Activated gamma-delta T cell treated with Interleukin-2 at 50 U/mL for 16 hours (primary cell): ENCODE data around the gene ARPP19.
A peak's percentile ranks its signal among the peaks of the same experiment; 100 is the strongest.
"Not testable (repeated sequence)": the region's sequence is repeated elsewhere in the genome, so short reads cannot be mapped to it uniquely, and the experiment has no call there.

Experiments used
- DNase-seq: peaks from one replicate; pipeline ENCODE4 v3.0.0-alpha.2; 2020

ARPP19 gene, protein sequence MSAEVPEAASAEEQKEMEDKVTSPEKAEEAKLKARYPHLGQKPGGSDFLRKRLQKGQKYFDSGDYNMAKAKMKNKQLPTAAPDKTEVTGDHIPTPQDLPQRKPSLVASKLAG

GRCh38 chr15:52568601-52569585 lies at the start of gene ARPP19:
TSS of gene ARPP19 (minus strand) at chr15:52569030. CDS start at chr15:52568892, 138 bp downstream.
- peak; percentile 73 for DNase-seq

- DNase-seq, result no peak
Observed at GRCh38 chr15:52617026-52617425, 48.2 kb upstream of the ARPP19 start.

DNA sequence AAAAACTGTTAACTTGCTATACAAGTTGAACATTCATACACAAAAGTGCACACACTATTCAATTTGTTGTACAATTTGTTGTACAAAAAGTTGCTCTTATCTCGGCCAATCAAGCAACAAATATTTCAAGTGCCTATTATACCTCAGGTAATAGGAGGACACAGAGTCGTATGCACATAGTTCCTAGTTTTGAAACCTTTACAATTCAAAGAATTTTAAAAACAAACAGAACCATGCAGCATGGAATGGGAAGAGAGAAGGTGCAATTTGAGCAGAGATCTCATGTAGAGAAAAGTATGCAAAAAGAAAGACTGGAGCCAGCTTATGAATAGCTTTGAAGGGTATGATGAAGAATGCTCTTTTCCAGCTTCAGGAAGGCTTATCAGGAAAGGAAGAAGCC lies 46.5 kb upstream of the ARPP19 start:
- no peak for DNase-seq

GRCh38 chr15:52609593-52609992 lies 40.8 kb upstream of the ARPP19 start:
- DNase-seq, result no peak

DNA sequence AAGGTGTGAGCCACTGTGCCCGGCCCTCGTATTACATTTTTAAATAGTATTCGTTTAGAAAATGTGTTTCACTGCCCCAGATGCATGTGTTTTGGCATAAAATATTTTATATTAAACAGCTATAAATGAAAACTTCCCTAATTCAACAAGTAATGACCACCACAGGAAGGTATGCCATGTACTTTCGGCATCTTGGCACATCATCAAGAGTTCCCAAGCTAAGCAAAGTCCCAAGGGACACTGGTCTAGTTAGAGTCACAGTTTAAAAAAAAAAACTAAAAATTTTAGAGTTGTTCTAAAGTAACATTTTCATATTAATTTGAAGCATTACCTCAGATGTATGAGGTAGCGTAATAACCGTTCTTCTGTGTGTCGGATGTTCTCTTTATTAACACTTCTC lies 15.6 kb upstream of the ARPP19 start:
- no peak for DNase-seq

DNA sequence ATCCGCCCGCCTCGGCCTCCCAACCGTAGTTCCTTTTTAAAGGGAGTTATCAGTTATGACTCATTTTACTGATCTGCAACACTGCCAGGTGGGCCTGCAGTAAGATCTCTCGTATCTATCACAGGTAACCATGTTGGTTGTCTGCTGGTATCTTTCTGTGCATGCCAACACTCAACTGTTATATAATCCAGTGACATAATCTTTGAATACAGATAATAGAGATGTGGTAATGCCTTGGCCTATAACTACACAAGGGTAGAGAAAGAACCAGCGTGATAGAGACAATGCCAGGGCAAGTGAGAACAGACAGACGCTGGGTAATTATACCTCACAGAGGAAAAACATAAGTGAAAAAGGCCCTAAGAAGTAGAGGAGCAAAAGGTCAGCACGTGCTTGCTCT lies 11.0 kb upstream of the ARPP19 start:
- DNase-seq, result no peak

DNA sequence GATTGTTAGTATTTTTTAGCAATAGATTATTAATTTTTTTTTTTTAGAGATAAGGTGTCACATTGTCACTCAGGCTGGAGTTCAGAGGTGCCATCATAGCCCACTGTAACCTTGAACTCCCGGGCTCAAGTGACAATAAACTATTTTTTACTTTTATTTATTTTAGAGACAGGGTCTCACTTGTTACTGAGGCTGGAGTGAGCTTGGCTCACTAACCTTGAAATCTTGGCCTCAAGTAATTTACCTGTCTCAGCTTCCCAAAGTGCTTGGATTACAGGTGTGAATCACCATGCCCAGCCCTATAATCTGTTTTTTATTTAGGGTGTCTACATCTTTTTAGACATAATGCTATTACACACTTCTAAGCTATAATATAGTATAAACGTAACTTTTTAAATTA lies 7.9 kb upstream of the ARPP19 start:
- no peak for DNase-seq

GRCh38 chr15:52575573-52575972 lies 6.7 kb upstream of the ARPP19 start:
- not testable (repeated sequence) for DNase-seq

- DNase-seq, result no peak
Observed at GRCh38 chr15:52575072-52575471, 6.2 kb upstream of the ARPP19 start.

DNA sequence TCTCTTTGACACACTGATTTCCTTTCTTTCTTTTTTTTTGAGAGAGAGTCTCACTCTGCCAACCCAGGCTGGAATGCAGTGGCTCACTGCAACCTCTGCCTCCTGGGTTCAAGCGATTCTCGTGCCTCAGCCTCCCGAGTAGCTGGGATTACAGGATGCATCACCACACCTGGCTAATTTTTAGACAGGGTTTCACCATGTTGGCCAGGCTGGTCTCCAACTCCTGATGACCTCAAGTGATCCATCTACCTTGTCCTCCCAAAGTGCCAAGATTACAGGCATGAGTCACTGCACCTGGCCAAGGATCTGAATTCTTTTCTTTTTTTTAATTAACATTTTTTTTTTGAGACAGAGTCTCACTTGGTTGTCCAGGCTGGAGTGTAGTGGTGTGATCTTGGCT lies 5.8 kb upstream of the ARPP19 start:
- DNase-seq, result not testable (repeated sequence)

GRCh38 chr15:52567871-52568600 lies 794 bp downstream of the ARPP19 start:
- peak; percentile 24 for DNase-seq

DNA sequence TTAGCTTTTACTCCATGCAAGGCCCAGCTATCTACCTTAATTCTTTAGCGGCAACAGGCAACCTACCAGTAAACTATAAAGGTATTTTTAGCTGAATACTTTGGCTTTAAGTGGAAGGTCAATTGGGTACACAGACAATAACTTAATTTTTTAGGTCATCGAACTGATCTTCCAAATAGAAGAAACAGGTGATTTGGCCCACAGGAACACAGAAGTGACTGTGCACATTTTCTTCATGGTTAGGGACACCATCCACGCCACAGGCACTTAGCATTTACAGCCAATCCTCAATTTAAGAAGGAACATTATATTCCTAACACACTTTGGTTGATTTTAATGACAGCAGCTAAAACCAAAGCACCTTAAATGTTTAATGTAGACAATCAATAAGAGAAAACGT lies 1.9 kb downstream of the ARPP19 start:
- no peak for DNase-seq

DNA sequence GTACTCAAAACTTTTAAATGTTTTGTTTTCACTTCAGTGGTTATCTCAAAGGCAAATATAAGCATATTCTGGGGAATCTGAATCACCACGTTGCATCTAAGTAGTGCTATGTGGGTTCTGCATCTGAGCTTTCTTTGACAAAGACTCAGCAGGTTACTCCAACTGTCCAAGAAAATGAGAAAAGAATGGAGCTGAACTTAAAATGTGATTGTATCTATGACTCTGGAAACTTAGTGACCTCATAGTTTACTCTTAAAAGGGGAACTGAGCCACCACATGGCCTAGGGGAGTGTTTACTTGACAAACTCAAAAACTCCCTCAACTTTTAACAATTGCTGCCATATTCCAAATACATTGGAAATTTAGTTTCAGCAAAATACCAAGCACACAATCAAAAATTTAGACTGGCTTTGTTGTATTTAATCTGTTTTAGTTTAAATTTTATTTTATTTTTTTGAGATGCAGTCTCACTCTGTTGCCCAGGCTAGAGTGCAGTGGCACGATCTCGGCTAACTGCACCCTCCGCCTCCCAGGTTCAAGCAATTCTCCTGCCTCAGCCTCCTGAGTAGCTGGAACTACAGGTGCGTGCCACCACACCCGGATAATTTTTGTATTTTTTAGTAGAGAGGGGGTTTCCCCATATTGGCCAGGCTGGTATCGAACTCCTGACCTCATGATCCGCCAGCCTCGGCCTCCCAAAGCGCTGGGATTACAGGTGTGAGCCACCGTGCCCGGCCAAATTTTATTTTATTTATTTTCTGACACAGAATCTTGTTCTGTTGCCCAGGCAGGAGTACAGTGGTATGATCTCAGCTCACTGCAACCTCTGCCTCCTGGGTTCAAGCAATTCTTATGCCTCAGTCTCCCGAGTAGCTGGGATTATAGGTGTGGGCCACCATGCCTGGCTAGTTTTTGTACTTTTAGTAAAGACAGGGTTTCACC lies 3.1 kb downstream of the ARPP19 start:
- not testable (repeated sequence) for DNase-seq

DNA sequence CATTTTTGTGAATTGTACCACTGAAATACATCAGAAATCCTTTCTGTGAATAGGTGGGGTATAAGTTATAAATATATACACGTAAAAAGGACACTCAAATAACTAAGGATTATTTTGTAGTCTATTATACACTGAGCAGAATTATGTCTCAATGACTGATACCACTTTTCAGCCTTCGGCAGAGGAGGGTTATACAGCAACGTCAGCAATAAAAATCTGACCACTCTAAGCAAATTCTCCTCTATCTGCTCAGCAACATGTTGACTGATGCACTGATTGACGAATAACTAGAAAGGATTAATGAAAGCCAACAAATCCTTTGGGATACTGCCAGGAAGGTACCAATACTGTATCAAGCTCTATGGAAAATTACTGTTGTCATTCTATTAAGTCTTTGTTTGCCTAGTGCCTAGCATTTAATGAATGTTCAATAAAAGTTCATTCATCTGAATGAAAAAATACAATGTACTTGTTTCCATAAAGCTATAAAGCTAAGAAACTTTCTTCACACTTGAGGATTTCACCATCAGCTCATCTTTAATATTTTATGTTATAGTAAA lies 5.2 kb downstream of the ARPP19 start:
- DNase-seq, result no peak

GRCh38 chr15:52559575-52559974 lies 9.3 kb downstream of the ARPP19 start:
- DNase-seq, result no peak

- no peak for DNase-seq
Observed at GRCh38 chr15:52559022-52559421, 9.8 kb downstream of the ARPP19 start.

- peak; percentile 25 for DNase-seq
Observed at GRCh38 chr15:52558196-52558595, 10.6 kb downstream of the ARPP19 start.

DNA sequence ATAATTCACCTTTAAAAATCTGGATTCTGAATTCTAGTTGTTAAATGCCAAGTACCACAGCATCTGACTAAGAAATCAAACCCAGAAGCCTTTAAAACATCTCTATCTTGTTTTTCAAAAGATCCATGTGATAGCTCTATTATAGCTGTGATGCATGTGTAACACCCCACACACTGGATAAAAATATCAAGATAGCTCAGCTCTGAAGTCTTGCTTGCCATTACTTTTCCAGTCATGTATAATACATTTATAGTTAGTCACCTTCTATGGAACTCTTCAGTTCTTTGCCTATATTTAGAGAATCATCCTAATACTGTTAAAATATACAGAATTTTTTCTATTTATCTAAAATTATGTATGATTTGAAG lies 11.6 kb downstream of the ARPP19 start:
- DNase-seq, result no peak

- DNase-seq, result no peak
Observed at GRCh38 chr15:52556524-52557273, 12.1 kb downstream of the ARPP19 start.

DNA sequence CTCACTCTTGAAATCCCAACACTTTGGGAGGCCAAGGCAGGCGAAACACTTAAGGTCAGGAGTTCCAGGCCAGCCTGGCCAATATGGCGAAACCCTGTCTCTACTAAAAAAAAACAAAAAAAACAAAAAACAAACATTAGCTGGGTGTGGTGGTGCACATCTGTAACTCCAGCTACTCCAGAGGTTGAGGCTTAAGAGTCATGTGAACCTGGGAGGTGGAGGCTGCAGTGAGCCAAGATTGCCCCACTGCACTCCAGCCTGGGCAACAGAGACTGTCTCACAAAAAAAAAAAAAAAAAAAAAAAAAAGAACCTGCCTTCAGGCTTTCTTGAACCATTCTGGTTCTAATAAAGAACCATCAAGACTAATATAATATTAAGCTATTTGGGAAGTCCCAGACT lies 16.5 kb downstream of the ARPP19 start:
- no peak for DNase-seq

GRCh38 chr15:52551762-52552161 lies 17.1 kb downstream of the ARPP19 start:
- DNase-seq, result no peak
